OCI-LY7 (cell line): ENCODE data around the gene TNFRSF9. TPM values are rescaled to one million over a fixed set of nuclear protein-coding genes. Genes with fewer than 3 reads are reported as not detected.

ENCODE experiments used
- BruUV-seq: library from RNA; stranded (reverse); fragments of 400-500 nt; replicated peaks from 2 replicates; lab custom pipeline; 2021; lab: Mats Ljungman, UMichigan
- CTCF ChIA-PET: fragments of 300-600 bp; sonication (Branson Sonifier 250); formaldehyde crosslinking; loops from one replicate; lab custom pipeline; 2022; ENCODE audit warnings: antibody characterized with exemption; ENCODE audit not compliant: unreplicated experiment; lab: Charles Lee
- POLR2A ChIA-PET: fragments of 300-600 bp; sonication (Branson Sonifier 250); formaldehyde crosslinking; loops from one replicate; lab custom pipeline; 2022; ENCODE audit warnings: antibody characterized with exemption; lab: Charles Lee
- DNase-seq: peaks from one replicate; pipeline ENCODE4 v3.0.0-alpha.2; 2015; ENCODE audit warnings: low spot score
- H2AFZ ChIP-seq: fragments of 200-600 bp; sonication (generic), shearing (Covaris generic); 2 replicates; pipeline ENCODE4 v1.6.1; 2014; ENCODE audit warnings: mild to moderate bottlenecking, antibody characterized with exemption, low read length, moderate library complexity
- H3K27ac ChIP-seq: fragments of 200-600 bp; sonication (generic); 2 replicates; pipeline ENCODE4 v1.5.1; 2014; ENCODE audit warnings: mixed run types, low read depth, mild to moderate bottlenecking, moderate library complexity, low read length, inconsistent platforms; ENCODE audit not compliant: poor library complexity, severe bottlenecking
- H3K36me3 ChIP-seq: fragments of 200-600 bp; sonication (generic); 2 replicates; pipeline ENCODE4 v1.6.1; 2014; ENCODE audit warnings: mild to moderate bottlenecking, antibody characterized with exemption, low read length, moderate library complexity, mixed read lengths; ENCODE audit not compliant: insufficient read depth
- H3K4me1 ChIP-seq: fragments of 200-600 bp; sonication (generic); 2 replicates; pipeline ENCODE4 v1.5.1; 2014; ENCODE audit warnings: mild to moderate bottlenecking, low read length; ENCODE audit not compliant: insufficient read depth, poor library complexity, severe bottlenecking
- H3K4me2 ChIP-seq: fragments of 200-600 bp; sonication (generic); 2 replicates; pipeline ENCODE4 v1.6.1; 2014; ENCODE audit warnings: mild to moderate bottlenecking, low read length
- H3K4me3 ChIP-seq: fragments of 200-600 bp; sonication (generic); 2 replicates; pipeline ENCODE4 v1.5.1; 2014; ENCODE audit warnings: mild to moderate bottlenecking, low read depth, low read length; ENCODE audit not compliant: poor library complexity, severe bottlenecking
- H3K79me2 ChIP-seq: fragments of 200-600 bp; sonication (generic); 2 replicates; pipeline ENCODE4 v1.6.1; 2016; ENCODE audit warnings: low read depth, mild to moderate bottlenecking, low read length, moderate library complexity, mixed read lengths; ENCODE audit not compliant: insufficient read depth
- H3K9me2 ChIP-seq: fragments of 200-600 bp; sonication (generic); 2 replicates; pipeline ENCODE4 v1.6.1; 2016; ENCODE audit warnings: mild to moderate bottlenecking, low read length, mixed read lengths; ENCODE audit not compliant: insufficient read depth
- H3K9me3 ChIP-seq: fragments of 200-600 bp; sonication (generic); 2 replicates; pipeline ENCODE4 v1.6.1; 2014; ENCODE audit warnings: mild to moderate bottlenecking, mixed run types, low read length, mixed read lengths
- H4K20me1 ChIP-seq: fragments of 200-600 bp; sonication (generic); 2 replicates; pipeline ENCODE4 v1.6.1; 2014; ENCODE audit warnings: mild to moderate bottlenecking, antibody characterized with exemption, low read length, moderate library complexity, mixed read lengths; ENCODE audit not compliant: insufficient read depth
- CTCF ChIP-seq: fragments of 200-600 bp; sonication (generic); conservative IDR thresholded peaks from 2 replicates; pipeline ENCODE4 v1.5.1; 2014; ENCODE audit warnings: mild to moderate bottlenecking, antibody characterized with exemption, low read length, moderate library complexity, mixed read lengths
- EZH2phosphoT487 ChIP-seq: fragments of 200-600 bp; sonication (generic); IDR thresholded peaks from 2 replicates; pipeline ENCODE4 v1.6.1; 2018; ENCODE audit warnings: low read depth, borderline replicate concordance, mild to moderate bottlenecking, mixed run types, antibody characterized with exemption, low read length, moderate library complexity, mixed read lengths
- intact Hi-C: fragments of 100-400 bp; cut with micrococcal nuclease; formaldehyde crosslinking; loops from one replicate; pipeline ENCODE4 v1.10.0; 2022; ENCODE audit not compliant: unreplicated experiment
- total RNA-seq, 2 experiments: library from RNA; depleted of rRNA in 1 of 2; stranded (reverse); fragments of >200 nt in 1 of 2; shearing (Covaris generic) in 1 of 2; gene quantifications; 2 replicates each; pipeline ENCODE4 v1.2.3, GENCODE V29; 2014 to 2022

Gene TNFRSF9
- total RNA-seq, 2 experiments from 2014 or later: not detected

GRCh38 chr1:7975212-7975865 lies 34.7 kb upstream of the TNFRSF9 start:
- Histone ChIP-seq H4K20me1 (no peaks in the 10 kb centered on the region), H3K27ac (no peak overlapping the region), H2AFZ (no peak overlapping the region), H3K4me3 (no peak overlapping the region), H3K36me3 (peaks cover 76% of the 10 kb centered on the region), H3K4me1 (no peaks in the 10 kb centered on the region), H3K9me2 (no peaks in the 10 kb centered on the region), H3K4me2 (no peak overlapping the region), H3K79me2 (no peaks in the 10 kb centered on the region), H3K9me3 (no peaks in the 10 kb centered on the region)
- POLR2A ChIA-PET: interaction anchor here (0.6 kb wide), 1 partner anchor 51 kb away, joined by 3 read pairs; no protein-coding TSS in a partner anchor
- intact Hi-C loops: no loop called here
- TF ChIP-seq EZH2phosphoT487: no peak
- TF ChIP-seq CTCF: peak; percentile 93
- peak; percentile 54 for DNase-seq
- CTCF ChIA-PET: no interaction called here
- BruUV-seq: no TSS peak

DNA sequence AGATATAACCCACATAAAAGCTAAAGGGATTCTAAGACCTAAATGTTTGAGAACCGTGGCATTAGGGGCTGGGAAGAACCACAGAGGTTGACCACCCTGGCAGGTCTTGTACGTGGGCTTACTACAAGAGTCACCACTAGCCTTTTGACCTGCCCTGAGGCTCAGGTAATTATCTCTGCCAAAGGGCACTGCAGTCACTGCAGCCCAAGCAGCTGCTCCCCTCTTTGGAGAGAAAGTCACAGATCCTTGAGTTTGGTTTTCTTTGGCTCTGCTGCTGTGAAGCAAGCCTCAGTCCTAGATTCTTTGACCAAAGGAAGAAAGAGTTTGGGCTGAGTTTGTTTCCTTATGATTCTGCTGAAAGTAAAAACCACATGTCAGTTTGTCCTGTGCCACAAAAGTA lies 32.4 kb upstream of the TNFRSF9 start:
- no peak for DNase-seq
- POLR2A ChIA-PET: interaction anchor here (0.6 kb wide), 1 partner anchor 902 kb away, joined by 3 read pairs; no protein-coding TSS in a partner anchor
- CTCF ChIA-PET: no interaction called here

More for the DNA sequence above, 32.4 kb upstream of the TNFRSF9 start:
- Histone ChIP-seq H3K9me3 (no peaks in the 10 kb centered on the region), H3K4me1 (no peaks in the 10 kb centered on the region), H3K4me3 (no peak overlapping the region), H3K36me3 (peaks cover 78% of the 10 kb centered on the region), H3K9me2 (no peaks in the 10 kb centered on the region), H3K79me2 (peaks cover 8% of the 10 kb centered on the region; the same call in 1 of the 2 replicates), H2AFZ (no peak overlapping the region), H3K27ac (no peak overlapping the region), H3K4me2 (no peak overlapping the region), H4K20me1 (no peaks in the 10 kb centered on the region)
- intact Hi-C loops: no loop called here
- BruUV-seq: no TSS peak
- TF ChIP-seq EZH2phosphoT487 (no peak), CTCF (no peak)
